ENCODE measurements around the gene TTC23.
A peak's percentile ranks its signal among the peaks of the same experiment; 100 is the strongest.

DNA sequence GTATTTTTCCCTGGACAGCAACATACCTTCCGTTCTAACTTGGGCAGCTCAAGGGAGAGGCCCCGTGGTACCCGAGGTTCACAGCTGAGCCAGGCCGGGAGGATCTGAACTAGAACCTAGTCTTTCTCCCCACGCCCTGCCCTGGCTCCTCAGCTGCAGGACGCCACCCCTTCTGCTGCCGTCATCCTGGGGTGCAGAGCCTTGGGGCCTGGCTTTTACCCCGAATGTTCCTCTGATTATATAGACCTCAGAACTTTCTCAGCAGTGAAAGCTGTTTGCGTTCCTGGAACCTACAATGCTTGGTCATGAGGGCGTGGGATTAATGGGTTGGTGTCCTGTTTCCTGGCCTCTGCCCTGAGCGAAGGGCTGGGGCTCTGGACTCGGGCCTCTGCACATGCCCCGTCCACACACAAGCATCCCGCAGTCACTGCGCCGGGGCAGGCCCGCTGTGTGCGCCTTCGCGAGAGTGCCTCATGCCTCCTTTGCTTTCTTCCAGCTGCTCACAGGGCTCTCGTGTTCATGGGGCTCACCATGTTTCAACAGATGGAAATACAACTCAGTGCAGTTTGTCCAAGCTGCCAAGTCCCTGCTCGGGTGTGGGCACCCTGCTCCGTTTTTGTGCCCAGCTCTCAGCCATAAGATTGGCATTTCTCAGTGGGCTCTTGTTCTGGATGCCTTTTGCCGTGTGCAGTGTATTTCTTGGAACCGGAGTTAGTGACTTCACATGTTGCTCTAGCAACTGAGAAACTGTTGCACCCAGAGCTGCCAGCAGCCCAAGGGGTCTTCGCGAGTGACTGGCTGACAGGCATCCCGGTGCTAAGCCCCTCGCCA is 124.1 kb downstream of the TTC23 start:
- TF ChIP-seq EP300 (IDR thresholded peaks at IDR 0.05) (peak; percentile 9 to 76 (median 42)), POLR2A (IDR thresholded peaks at IDR 0.05) (no peak)
